Measurements from ENCODE around the gene EDN1. TPM values are rescaled to one million over a fixed set of nuclear protein-coding genes. Genes with fewer than 3 reads are reported as not detected.
"Not testable (repeated sequence)": the region's sequence is repeated elsewhere in the genome, so short reads cannot be mapped to it uniquely, and the experiment has no call there.

Gene EDN1
- total and polyA plus RNA-seq, 12 donors = 0.36 to 7.8 (median 3.4) TPM

DNA sequence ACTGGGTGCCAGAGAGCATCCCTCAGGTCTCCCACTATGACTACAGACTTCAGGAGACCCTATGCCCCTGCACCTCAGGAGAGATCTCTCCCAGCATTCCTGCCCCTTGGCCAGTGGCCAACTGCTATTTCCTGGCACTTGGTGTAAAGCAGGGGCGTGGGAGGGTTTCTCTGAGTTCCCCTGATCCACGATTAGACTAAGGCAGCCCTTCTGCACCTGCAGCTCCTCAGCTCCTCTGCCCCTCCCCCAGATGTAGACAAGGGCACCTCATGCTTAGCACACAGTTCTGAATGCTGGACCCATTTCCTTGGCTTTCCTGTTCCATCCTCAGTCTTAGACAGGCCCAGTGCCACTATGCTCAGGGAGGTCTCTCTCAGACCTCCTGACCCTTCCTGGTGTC is 28.6 kb downstream of the EDN1 start:
- no peaks in the 10 kb centered on the region for H3K4me1 ChIP-seq
- WGBS, 2 donors = 63 to 71% methylated on average over 2 of the region's 2 CpGs
- H3K36me3 ChIP-seq = no peaks in the 10 kb centered on the region
- H3K27ac ChIP-seq = no peak overlapping the region
- peaks cover 0 to 3% (median 0%) of the 10 kb centered on the region in 7 donors for H3K27me3 ChIP-seq
- DNase-seq (no peak), ATAC-seq (no peak)
- TF ChIP-seq, protein P1, sequence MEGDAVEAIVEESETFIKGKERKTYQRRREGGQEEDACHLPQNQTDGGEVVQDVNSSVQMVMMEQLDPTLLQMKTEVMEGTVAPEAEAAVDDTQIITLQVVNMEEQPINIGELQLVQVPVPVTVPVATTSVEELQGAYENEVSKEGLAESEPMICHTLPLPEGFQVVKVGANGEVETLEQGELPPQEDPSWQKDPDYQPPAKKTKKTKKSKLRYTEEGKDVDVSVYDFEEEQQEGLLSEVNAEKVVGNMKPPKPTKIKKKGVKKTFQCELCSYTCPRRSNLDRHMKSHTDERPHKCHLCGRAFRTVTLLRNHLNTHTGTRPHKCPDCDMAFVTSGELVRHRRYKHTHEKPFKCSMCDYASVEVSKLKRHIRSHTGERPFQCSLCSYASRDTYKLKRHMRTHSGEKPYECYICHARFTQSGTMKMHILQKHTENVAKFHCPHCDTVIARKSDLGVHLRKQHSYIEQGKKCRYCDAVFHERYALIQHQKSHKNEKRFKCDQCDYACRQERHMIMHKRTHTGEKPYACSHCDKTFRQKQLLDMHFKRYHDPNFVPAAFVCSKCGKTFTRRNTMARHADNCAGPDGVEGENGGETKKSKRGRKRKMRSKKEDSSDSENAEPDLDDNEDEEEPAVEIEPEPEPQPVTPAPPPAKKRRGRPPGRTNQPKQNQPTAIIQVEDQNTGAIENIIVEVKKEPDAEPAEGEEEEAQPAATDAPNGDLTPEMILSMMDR (IDR thresholded peaks at IDR 0.05) = no peak
- H3K9me3 ChIP-seq = peaks cover 0 to 15% (median 6%) of the 10 kb centered on the region in 11 donors
- intact Hi-C loops (cut with DNase I) = no loop called here
- H3K4me3 ChIP-seq = no peak overlapping the region

DNA sequence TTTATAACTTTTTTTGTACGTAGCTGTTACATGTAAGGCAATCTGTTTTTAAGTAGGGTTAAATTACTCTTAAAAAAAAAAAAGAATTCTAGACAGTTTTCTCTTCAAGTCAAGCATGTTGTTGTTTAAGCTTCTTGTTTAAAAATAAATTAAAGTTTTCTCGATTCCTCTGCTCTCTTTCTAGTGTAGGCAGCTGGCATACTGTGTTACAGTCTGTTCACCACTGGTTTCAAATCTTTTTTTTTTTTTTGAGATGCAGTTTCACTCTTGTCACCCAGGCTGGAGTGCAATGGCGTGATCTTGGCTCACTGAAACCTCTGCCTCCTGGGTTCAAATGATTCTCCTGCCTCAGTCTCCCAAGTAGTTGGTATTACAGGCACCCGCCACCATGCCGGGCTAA is 29.9 kb downstream of the EDN1 start:
- ATAC-seq; H3K4me3 ChIP-seq; H3K27me3 ChIP-seq; H3K27ac ChIP-seq; intact Hi-C loops (cut with DNase I); H3K4me1 ChIP-seq; DNase-seq; H3K36me3 ChIP-seq: not testable (repeated sequence)
- WGBS, 2 donors = 87 to 93% methylated on average over 5 of the region's 5 CpGs
- H3K9me3 ChIP-seq = peaks cover 0 to 15% (median 6%) of the 10 kb centered on the region in 11 donors

DNA sequence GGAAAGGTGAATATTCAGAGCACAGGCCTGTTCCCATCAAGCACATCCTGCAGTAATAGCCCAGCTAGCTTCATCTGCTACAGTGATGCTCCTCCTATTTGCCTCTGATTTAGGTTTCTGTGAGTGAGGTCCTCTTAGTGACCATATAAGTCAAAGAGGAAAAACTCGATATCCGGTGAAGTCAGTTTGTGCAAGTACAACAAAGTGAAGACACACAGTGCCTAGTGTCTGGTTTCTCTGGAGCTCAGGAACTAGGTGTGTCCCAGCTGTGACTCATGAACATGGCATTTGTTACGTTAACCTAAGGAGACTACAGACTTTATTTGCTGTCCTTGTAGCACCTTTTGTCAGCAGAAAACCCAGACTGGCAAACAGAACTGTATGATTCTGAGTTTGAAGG is 33.9 kb downstream of the EDN1 start:
- Histone ChIP-seq H3K9me3 (peaks cover 0 to 2% (median 0%) of the 10 kb centered on the region in 11 donors), H3K27ac (peak overlapping the region in 1 of 10 donors; percentile 9), H3K4me3 (no peak overlapping the region), H3K27me3 (no peaks in the 10 kb centered on the region), H3K4me1 (no peaks in the 10 kb centered on the region), H3K36me3 (no peaks in the 10 kb centered on the region)
- intact Hi-C loops (cut with DNase I) = no loop called here
- ATAC-seq (peak in 4 of 8 donors; percentile 49 to 73 (median 62)), DNase-seq (no peak)
- TF ChIP-seq, protein P1 (IDR thresholded peaks at IDR 0.05) = no peak
- WGBS, 2 donors = 64 to 77% methylated on average over 3 of the region's 3 CpGs

DNA sequence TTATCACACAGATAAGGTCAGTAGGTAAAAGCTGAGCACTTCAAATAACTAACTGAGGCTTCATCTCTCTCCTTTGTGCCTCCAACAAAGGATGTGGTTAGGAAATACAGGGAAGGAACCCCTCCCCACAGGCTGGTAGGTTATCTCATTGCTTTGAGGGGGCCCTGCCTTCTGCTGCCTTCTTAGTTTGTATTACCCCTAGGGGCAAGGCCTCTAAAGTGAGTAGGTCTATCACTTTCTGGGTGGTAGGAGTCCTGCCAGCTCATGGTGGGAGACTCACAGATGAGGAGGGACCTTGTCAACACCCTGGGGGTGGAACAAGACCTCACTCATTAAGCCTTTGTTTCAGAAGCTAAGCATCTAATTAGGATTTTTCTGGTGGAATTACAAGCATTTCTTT is 34.6 kb downstream of the EDN1 start:
- Histone ChIP-seq H3K4me3 (no peak overlapping the region), H3K4me1 (no peaks in the 10 kb centered on the region), H3K27me3 (no peaks in the 10 kb centered on the region), H3K27ac (no peak overlapping the region), H3K36me3 (no peaks in the 10 kb centered on the region), H3K9me3 (no peaks in the 10 kb centered on the region)
- DNase-seq (no peak), ATAC-seq (no peak)
- intact Hi-C loops (cut with DNase I) = no loop called here
- TF ChIP-seq, protein P1 (IDR thresholded peaks at IDR 0.05) = no peak

DNA sequence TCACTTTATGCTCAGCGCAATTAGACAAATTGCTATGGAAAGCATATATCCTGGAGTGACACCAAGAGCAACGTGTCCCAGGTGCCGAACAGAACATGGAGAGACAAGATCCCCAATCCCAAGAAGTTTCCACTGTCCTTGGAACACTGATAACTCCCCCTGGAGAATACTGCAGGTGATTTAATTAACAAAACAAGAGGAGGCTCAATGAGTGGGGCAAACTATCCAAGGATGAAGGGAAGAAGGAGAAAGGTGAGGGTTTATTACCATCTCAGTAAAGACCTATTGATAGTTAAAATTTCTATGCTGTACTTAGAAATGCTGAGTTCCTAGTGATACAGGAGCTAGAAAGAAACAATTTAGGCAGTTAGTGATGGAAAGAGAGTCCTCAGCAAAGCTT is 35.7 kb downstream of the EDN1 start:
- no peak for ATAC-seq
- Histone ChIP-seq H3K4me1 (no peaks in the 10 kb centered on the region), H3K27ac (no peak overlapping the region), H3K36me3 (no peaks in the 10 kb centered on the region), H3K9me3 (no peaks in the 10 kb centered on the region), H3K4me3 (no peak overlapping the region), H3K27me3 (no peaks in the 10 kb centered on the region)
- WGBS, 2 donors = 42 to 60% methylated on average over 3 of the region's 3 CpGs
- TF ChIP-seq, protein P1 (IDR thresholded peaks at IDR 0.05) = no peak
- no peak for DNase-seq
- intact Hi-C loops (cut with DNase I) = no loop called here
